HCT116 (cell line): ENCODE results near the gene CLIC5. TPM values are rescaled to one million over a fixed set of nuclear protein-coding genes. Genes with fewer than 3 reads are reported as not detected.

ENCODE experiments used
- ATAC-seq: fragments of 200-7000 bp; cut with Tn5 transposase; 2 replicates; pipeline ENCODE4 v1.9.1; 2020; ENCODE audit warnings: mild to moderate bottlenecking, moderate library complexity
- BruUV-seq: library from RNA; stranded (reverse); fragments of 400-500 nt; replicated peaks from 2 replicates; lab custom pipeline; 2021; lab: Mats Ljungman, UMichigan
- CTCF ChIA-PET: fragments of 300-600 bp; sonication (Branson Sonifier 250); formaldehyde crosslinking; loops from one replicate; lab custom pipeline; 2021; ENCODE audit warnings: antibody characterized with exemption; lab: Charles Lee
- POLR2A ChIA-PET: fragments of 300-600, 350-600 bp; sonication (Branson Sonifier 250); formaldehyde crosslinking; loops from one replicate; lab custom pipeline; 2021; ENCODE audit warnings: antibody characterized with exemption; lab: Charles Lee
- RAD21 ChIA-PET, 2 experiments: fragments of 300-600 bp; sonication (Branson Sonifier 250); formaldehyde crosslinking; loops; one replicate each; lab custom pipeline; 2023; ENCODE audit warnings: low total read pairs in 2 of 2; ENCODE audit not compliant: uncharacterized antibody in 2 of 2, unreplicated experiment in 2 of 2, low non-redundant PET in 1 of 2; lab: Charles Lee
- DNase-seq: peaks from one replicate; pipeline ENCODE4 v3.0.0-alpha.2; 2010; ENCODE audit warnings: low read depth, low spot score
- H2AFZ ChIP-seq: fragments of 200-600 bp; shearing (Covaris generic), sonication (generic); 2 replicates; pipeline ENCODE4 v1.6.1; 2017; ENCODE audit warnings: low read depth, mixed run types, mixed read lengths, antibody characterized with exemption, low read length; ENCODE audit not compliant: poor library complexity, severe bottlenecking
- H3K27ac ChIP-seq: 2 replicates; pipeline ENCODE4 v1.5.1; 2012; ENCODE audit warnings: low read depth, low read length
- H3K27me3 ChIP-seq: fragments of 200-600 bp; sonication (generic); 2 replicates; pipeline ENCODE4 v1.6.1; 2016; ENCODE audit warnings: mixed run types, low read length, mixed read lengths; ENCODE audit not compliant: insufficient read depth
- H3K36me3 ChIP-seq, 2 experiments: fragments of 200-500 bp in 1 of 2; fragments of 200-600 bp in 1 of 2; sonication (Bioruptor generic) in 1 of 2; sonication (generic) in 1 of 2; 2 replicates each; pipeline versions ENCODE4 v1.5.1 to v1.6.1; 2014 to 2016; ENCODE audit warnings: low read length in 2 of 2, inconsistent platforms in 1 of 2, mixed read lengths in 1 of 2, mixed run types in 1 of 2; ENCODE audit not compliant: insufficient read depth in 2 of 2, control insufficient read depth in 1 of 2
- H3K4me1 ChIP-seq, 2 experiments: fragments of 200-600 bp in 1 of 2; sonication (generic) in 1 of 2; 2 replicates each; pipeline versions ENCODE4 v1.5.1 to v1.6.1; 2012 to 2017; ENCODE audit warnings: low read length in 2 of 2, inconsistent platforms in 1 of 2, mild to moderate bottlenecking in 1 of 2, mixed read lengths in 1 of 2, mixed run types in 1 of 2, moderate library complexity in 1 of 2; ENCODE audit not compliant: insufficient read depth in 2 of 2, control insufficient read depth in 1 of 2
- H3K4me2 ChIP-seq: fragments of 200-600 bp; sonication (generic); 2 replicates; pipeline ENCODE4 v1.6.1; 2017; ENCODE audit warnings: mixed run types, low read length, mixed read lengths
- H3K4me3 ChIP-seq, 2 experiments: fragments of 200-600 bp in 1 of 2; sonication (generic) in 1 of 2; replicated peaks in 1 of 2; 2 replicates each; pipeline ENCODE4 v1.5.1; 2011 to 2016; ENCODE audit warnings: low read length in 2 of 2, control low read depth in 1 of 2, low read depth in 1 of 2, mild to moderate bottlenecking in 1 of 2, mixed read lengths in 1 of 2, mixed run types in 1 of 2
- H3K79me2 ChIP-seq: fragments of 200-600 bp; sonication (generic); 2 replicates; pipeline ENCODE4 v1.6.1; 2017; ENCODE audit warnings: mild to moderate bottlenecking, mixed run types, low read length, moderate library complexity, mixed read lengths; ENCODE audit not compliant: insufficient read depth
- H3K9ac ChIP-seq: fragments of 200-600 bp; sonication (generic); 2 replicates; pipeline ENCODE4 v1.6.1; 2016; ENCODE audit warnings: low read length, mixed read lengths
- H3K9me2 ChIP-seq: fragments of 200-600 bp; sonication (generic), shearing (Covaris generic); 2 replicates; pipeline ENCODE4 v1.6.1; 2017; ENCODE audit warnings: mixed run types, mild to moderate bottlenecking, moderate library complexity; ENCODE audit not compliant: insufficient read depth
- H3K9me3 ChIP-seq, 2 experiments: fragments of 200-500 bp in 1 of 2; fragments of 200-600 bp in 1 of 2; sonication (Bioruptor generic) in 1 of 2; sonication (generic) in 1 of 2; 2 replicates each; pipeline ENCODE4 v1.6.1; 2014 to 2017; ENCODE audit warnings: low read length in 2 of 2, mixed read lengths in 2 of 2, inconsistent platforms in 1 of 2, low read depth in 1 of 2, mild to moderate bottlenecking in 1 of 2, mixed run types in 1 of 2, moderate library complexity in 1 of 2; ENCODE audit not compliant: control insufficient read depth in 1 of 2, insufficient read depth in 1 of 2
- H4K20me1 ChIP-seq: fragments of 200-600 bp; sonication (generic), shearing (Covaris generic); 2 replicates; pipeline ENCODE4 v1.6.1; 2017; ENCODE audit warnings: mixed run types, mild to moderate bottlenecking, moderate library complexity; ENCODE audit not compliant: insufficient read depth
- CTCF ChIP-seq, 3 experiments: fragments of 200-600 bp in 1 of 3; sonication (generic) in 1 of 3; IDR thresholded peaks in 2 of 3; conservative IDR thresholded peaks in 1 of 3; 2 replicates each; pipeline ENCODE4 v1.5.1; 2012 to 2017; ENCODE audit warnings: low read depth in 2 of 3, low read length in 2 of 3, antibody characterized with exemption in 1 of 3, borderline replicate concordance in 1 of 3, control low read depth in 1 of 3, mild to moderate bottlenecking in 1 of 3, mixed read lengths in 1 of 3, mixed run types in 1 of 3, moderate library complexity in 1 of 3; ENCODE audit not compliant: insufficient read depth in 1 of 3
- EGR1 ChIP-seq: IDR thresholded peaks from 2 replicates; pipeline ENCODE4 v1.6.1; 2012; ENCODE audit warnings: low read depth
- ELF1 ChIP-seq: IDR thresholded peaks from 2 replicates; pipeline ENCODE4 v1.6.1; 2012; ENCODE audit warnings: low read depth, borderline replicate concordance
- EZH2 ChIP-seq: fragments of 200-600 bp; sonication (generic); IDR thresholded peaks from 2 replicates; pipeline ENCODE4 v1.6.1; 2017; ENCODE audit warnings: antibody characterized with exemption, mixed run types
- EZH2phosphoT487 ChIP-seq: fragments of 200-600 bp; IDR thresholded peaks from 2 replicates; pipeline ENCODE4 v1.6.1; 2018; ENCODE audit warnings: antibody characterized with exemption, borderline replicate concordance
- JUND ChIP-seq: IDR thresholded peaks from 2 replicates; pipeline ENCODE4 v1.6.1; 2012
- POLR2A ChIP-seq: IDR thresholded peaks from 2 replicates; pipeline ENCODE4 v1.7.0; 2011; ENCODE audit warnings: borderline replicate concordance; ENCODE audit not compliant: insufficient read depth, insufficient read length; ENCODE audit errors: extremely low read depth
- RAD21 ChIP-seq: IDR thresholded peaks from 2 replicates; pipeline ENCODE4 v1.6.1; 2012; ENCODE audit warnings: low read depth, mild to moderate bottlenecking
- SIN3A ChIP-seq: IDR thresholded peaks from 2 replicates; pipeline ENCODE4 v1.6.1; 2012; ENCODE audit warnings: low read depth
- SP1 ChIP-seq: IDR thresholded peaks from 2 replicates; pipeline ENCODE4 v1.6.1; 2012; ENCODE audit warnings: low read depth
- TCF7L2 ChIP-seq: IDR thresholded peaks from 2 replicates; pipeline ENCODE4 v1.7.0; 2011; ENCODE audit warnings: borderline replicate concordance, inconsistent platforms; ENCODE audit not compliant: insufficient read depth, insufficient read length; ENCODE audit errors: extremely low read depth
- YY1 ChIP-seq: IDR thresholded peaks from 2 replicates; pipeline ENCODE4 v1.6.1; 2011; ENCODE audit warnings: low read length, low read depth, moderate library complexity, mild to moderate bottlenecking; ENCODE audit not compliant: insufficient replicate concordance; ENCODE audit errors: extremely low read depth
- ZFX ChIP-seq: fragments of 450-650 bp; IDR thresholded peaks from 2 replicates; pipeline ENCODE4 v1.6.1; 2017
- intact Hi-C: fragments of 100-400 bp; cut with micrococcal nuclease; formaldehyde crosslinking; loops from 2 replicates; pipeline ENCODE4 v1.10.0; 2022
- total RNA-seq: library from RNA; stranded (reverse); gene quantifications from one replicate; pipeline ENCODE4 v1.2.1, GENCODE V29; 2021; ENCODE audit not compliant: unreplicated experiment
- TF ChIP-seq, protein P1 (sequence below): IDR thresholded peaks from 2 replicates; pipeline ENCODE4 v1.6.1; 2012

Gene CLIC5
- total RNA-seq, 1 experiment from 2014 or later, result 0.20 TPM

- DNase-seq, result no peak
Measured at GRCh38 chr6:46014511-46015118, 1.0 kb downstream of the CLIC5 start.

GRCh38 chr6:46014046-46014445 lies 1.6 kb downstream of the CLIC5 start:
- RAD21 ChIA-PET, result no interaction called here
- Histone ChIP-seq H3K36me3 (no peaks in the 10 kb centered on the region), H3K4me2 (no peak overlapping the region)

More at GRCh38 chr6:46014511-46015118, 1.0 kb downstream of the CLIC5 start:
- ATAC-seq, result no peak
- peaks cover 8% of the 10 kb centered on the region; the same call in 1 of the 2 replicates for H3K27me3 ChIP-seq
- TF ChIP-seq EZH2 (peak; percentile 90; the same call in 1 of the 2 replicates), YY1 (no peak)
- TF ChIP-seq, protein P1, sequence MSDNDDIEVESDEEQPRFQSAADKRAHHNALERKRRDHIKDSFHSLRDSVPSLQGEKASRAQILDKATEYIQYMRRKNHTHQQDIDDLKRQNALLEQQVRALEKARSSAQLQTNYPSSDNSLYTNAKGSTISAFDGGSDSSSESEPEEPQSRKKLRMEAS, result 0 out of 2 replicates have a peak, but pooled peaks have one; percentile 10
- H2AFZ ChIP-seq, result peak overlapping the region; percentile 94
- H3K79me2 ChIP-seq, result no peaks in the 10 kb centered on the region
- H3K9ac ChIP-seq, result no peak overlapping the region; the same call in 1 of the 2 replicates
- H3K36me3 ChIP-seq, result no peaks in the 10 kb centered on the region
- H3K4me3 ChIP-seq, result peak overlapping the region; percentile 54 to 66
- ChIA-PET RAD21 (no interaction called here), CTCF (no interaction called here), POLR2A (no interaction called here)
- H3K9me2 ChIP-seq, result no peaks in the 10 kb centered on the region
- H3K27ac ChIP-seq, result no peak overlapping the region
- H3K9me3 ChIP-seq, result no peaks in the 10 kb centered on the region
- intact Hi-C loops, result no loop called here
- BruUV-seq, result no TSS peak
- H3K4me1 ChIP-seq, result peaks cover 2 to 34% of the 10 kb centered on the region in 2 experiments; a peak in 3 of 4 replicates
- H4K20me1 ChIP-seq, result no peaks in the 10 kb centered on the region
- peak overlapping the region; percentile 96 for H3K4me2 ChIP-seq

More at GRCh38 chr6:46014046-46014445, 1.6 kb downstream of the CLIC5 start:
- Histone ChIP-seq H3K79me2 (no peaks in the 10 kb centered on the region), H3K27ac (no peak overlapping the region), H2AFZ (no peak overlapping the region), H3K9me2 (no peaks in the 10 kb centered on the region), H3K4me1 (peaks cover 2 to 34% of the 10 kb centered on the region in 2 experiments; a peak in 3 of 4 replicates), H3K27me3 (peaks cover 8% of the 10 kb centered on the region; the same call in 1 of the 2 replicates), H3K9ac (no peak overlapping the region), H3K4me3 (no peak overlapping the region), H3K9me3 (no peaks in the 10 kb centered on the region), H4K20me1 (no peaks in the 10 kb centered on the region)
- CTCF ChIA-PET, result no interaction called here
- BruUV-seq, result no TSS peak
- ATAC-seq (no peak), DNase-seq (no peak)
- POLR2A ChIA-PET, result no interaction called here
- no peak for TF ChIP-seq TCF7L2
- no peak for TF ChIP-seq SIN3A
- TF ChIP-seq RAD21, result no peak
- no peak for TF ChIP-seq CTCF (IDR thresholded peaks at IDR 0.05 in 2 of 3, conservative IDR thresholded peaks at IDR 0.05 in 1 of 3; ENCODE audit: borderline replicate concordance in 1 of 3, insufficient read depth in 1 of 3, low read depth in 2 of 3, low read length in 2 of 3)
- no peak for TF ChIP-seq EZH2
- TF ChIP-seq POLR2A, result no peak
- TF ChIP-seq ELF1, result no peak
- no peak for TF ChIP-seq ZFX
- TF ChIP-seq SP1, result no peak
- no peak for TF ChIP-seq YY1
- no peak for TF ChIP-seq EZH2phosphoT487
- TF ChIP-seq EGR1, result no peak
- no peak for TF ChIP-seq JUND
- intact Hi-C loops, result no loop called here
